Activated gamma-delta T cell treated with anti-CD3 and anti-CD28 coated beads, Interleukin-2, amount 50 U/mL, for 16 hours (primary cell): ENCODE results near the gene ACSM5.

Experiments used
- DNase-seq: peaks from one replicate; pipeline ENCODE4 v3.0.0-alpha.2; 2020; ENCODE audit warnings: low read depth

ACSM5 gene, protein sequence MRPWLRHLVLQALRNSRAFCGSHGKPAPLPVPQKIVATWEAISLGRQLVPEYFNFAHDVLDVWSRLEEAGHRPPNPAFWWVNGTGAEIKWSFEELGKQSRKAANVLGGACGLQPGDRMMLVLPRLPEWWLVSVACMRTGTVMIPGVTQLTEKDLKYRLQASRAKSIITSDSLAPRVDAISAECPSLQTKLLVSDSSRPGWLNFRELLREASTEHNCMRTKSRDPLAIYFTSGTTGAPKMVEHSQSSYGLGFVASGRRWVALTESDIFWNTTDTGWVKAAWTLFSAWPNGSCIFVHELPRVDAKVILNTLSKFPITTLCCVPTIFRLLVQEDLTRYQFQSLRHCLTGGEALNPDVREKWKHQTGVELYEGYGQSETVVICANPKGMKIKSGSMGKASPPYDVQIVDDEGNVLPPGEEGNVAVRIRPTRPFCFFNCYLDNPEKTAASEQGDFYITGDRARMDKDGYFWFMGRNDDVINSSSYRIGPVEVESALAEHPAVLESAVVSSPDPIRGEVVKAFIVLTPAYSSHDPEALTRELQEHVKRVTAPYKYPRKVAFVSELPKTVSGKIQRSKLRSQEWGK

DNA sequence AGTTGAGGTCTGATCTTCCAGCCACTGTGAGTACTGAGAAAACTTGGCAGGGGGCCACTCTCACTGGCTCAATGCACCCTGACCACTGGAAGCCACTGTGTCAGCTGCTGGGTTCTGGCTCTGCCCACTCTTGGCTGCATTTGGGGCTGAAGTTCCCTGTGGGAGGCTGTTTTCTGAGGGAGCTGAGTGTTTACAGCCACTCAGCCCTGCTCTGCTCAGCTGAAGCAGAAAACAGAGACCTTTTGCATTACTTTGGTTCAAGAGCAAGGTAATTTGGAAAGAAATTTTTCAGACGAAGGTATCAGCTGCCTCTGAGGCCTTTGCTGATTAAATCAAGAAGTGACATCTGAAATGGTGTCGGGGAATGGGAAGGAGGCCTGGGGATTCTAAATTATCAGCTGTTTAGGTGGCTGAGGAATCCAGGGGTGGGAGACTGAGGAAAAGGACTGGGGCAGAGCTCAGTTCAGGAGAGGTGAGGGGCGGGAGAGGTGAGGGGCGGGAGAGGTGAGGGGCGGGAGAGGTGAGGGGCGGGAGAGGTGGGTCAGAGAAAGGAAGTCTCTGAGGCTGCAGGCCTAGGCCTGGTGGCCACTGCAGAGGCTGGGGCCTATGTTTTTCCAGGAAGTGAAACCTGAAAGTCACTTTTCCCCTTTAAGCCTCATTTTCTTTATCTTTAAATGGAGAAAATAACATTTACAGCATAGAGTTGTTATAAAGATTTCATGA, at the start of gene ACSM5:
TSS of gene ACSM5 (plus strand) at position 137 of the 723 bp plus-strand sequence. CDS start 1,951 bp downstream, outside the sequence.
- DNase-seq, result no peak

DNA sequence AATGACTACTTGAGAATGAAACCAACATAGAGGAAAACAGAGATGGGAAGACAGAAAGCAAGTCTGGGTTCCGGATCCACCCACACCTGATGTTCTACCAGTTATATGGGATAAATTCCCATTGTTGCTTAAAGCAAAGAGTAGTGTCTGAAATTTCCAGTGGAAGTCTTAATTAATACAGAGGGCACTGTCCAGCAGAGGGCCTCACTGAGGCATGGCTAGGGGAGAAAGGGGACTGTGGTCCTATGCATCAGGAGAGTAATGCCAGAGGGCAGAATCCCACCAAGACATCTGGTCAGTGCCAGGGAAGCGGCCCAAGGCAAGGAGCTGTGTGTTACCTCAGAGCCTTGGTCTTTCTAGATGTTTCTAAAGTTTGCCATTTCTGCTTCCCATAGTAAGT, 49.3 kb upstream of the ACSM5 start:
- DNase-seq, result no peak

DNA sequence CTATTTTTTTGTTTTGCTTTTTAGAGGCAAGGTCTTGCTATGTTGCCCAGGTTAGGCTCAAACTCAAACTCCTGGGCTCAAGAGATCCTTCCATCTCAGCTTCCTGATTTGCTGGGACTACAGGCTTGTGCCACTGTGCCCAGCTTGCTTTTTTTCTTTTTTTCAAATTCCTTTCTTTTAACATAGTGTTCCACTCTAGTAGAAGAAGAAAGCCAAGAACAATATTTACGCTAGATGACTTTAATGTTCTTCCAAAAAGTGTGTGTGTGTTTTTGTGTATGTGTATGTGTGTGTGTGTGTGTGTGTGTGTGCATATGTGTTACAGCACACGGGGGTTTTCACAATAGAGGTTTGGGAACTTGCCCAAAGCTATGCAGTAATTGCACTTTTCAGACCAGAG, 46.1 kb upstream of the ACSM5 start:
- no peak for DNase-seq

- no peak for DNase-seq
Measured at GRCh38 chr16:20364051-20364450, 45.3 kb upstream of the ACSM5 start.

DNA sequence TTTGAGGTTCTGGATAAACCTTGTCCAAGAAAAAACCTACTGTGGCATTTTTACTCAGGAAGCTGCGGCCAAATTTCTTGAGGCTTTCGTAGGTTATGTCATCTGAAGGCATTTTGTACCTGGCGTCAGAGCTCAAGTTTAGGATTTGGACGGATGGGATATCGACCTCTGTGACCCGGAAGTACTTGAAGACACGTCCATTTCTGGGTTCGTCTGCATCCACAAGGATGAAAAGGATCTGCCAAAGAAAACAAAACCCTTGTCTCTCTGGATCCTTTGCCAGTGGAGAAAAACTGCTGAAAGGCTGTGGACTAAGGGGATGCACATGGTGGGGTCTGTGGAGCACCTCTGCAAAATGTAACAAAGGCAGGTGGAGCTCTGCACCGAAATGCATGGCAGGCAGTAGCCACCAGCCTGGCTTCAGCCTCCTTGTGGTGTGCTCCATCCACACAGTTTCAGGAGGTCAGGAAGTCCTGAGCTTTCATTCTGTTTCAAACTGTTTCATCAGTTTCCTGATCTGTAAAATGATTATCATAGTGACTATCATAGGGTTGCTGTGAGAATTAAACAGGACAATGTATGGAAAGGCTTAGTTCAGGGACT, 39.8 kb upstream of the ACSM5 start:
- DNase-seq, result no peak

GRCh38 chr16:20372701-20373100, 36.6 kb upstream of the ACSM5 start:
- no peak for DNase-seq

DNA sequence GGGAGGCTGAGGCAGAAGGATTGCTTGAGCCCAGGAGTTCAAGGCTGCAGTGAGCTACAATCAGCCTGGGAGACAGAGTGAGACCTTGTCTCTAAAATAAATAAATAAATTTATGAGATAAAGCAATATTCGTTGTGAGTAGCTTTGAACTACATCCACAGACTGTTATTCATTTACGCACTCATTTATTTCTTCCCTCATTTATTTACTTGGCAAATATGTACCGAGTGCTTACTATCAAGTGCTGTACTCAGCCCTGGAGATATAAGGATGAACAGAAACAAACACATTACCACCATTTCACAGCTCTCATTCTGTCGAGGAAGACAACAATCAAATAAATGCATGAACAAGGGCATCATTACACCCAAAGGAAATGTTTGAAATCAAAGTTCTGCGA, 32.2 kb upstream of the ACSM5 start:
- no peak for DNase-seq

GRCh38 chr16:20380782-20381181, 28.6 kb upstream of the ACSM5 start:
- no peak for DNase-seq

GRCh38 chr16:20382202-20382948, 27.0 kb upstream of the ACSM5 start:
- DNase-seq, result no peak

GRCh38 chr16:20383106-20384029, 26.0 kb upstream of the ACSM5 start:
- no peak for DNase-seq

GRCh38 chr16:20385844-20386832, 23.2 kb upstream of the ACSM5 start:
- DNase-seq, result peak; percentile 6

GRCh38 chr16:20387978-20388377, 21.4 kb upstream of the ACSM5 start:
- DNase-seq, result no peak

GRCh38 chr16:20388854-20389253, 20.5 kb upstream of the ACSM5 start:
- DNase-seq, result no peak

GRCh38 chr16:20391045-20391444, 18.3 kb upstream of the ACSM5 start:
- DNase-seq, result no peak

DNA sequence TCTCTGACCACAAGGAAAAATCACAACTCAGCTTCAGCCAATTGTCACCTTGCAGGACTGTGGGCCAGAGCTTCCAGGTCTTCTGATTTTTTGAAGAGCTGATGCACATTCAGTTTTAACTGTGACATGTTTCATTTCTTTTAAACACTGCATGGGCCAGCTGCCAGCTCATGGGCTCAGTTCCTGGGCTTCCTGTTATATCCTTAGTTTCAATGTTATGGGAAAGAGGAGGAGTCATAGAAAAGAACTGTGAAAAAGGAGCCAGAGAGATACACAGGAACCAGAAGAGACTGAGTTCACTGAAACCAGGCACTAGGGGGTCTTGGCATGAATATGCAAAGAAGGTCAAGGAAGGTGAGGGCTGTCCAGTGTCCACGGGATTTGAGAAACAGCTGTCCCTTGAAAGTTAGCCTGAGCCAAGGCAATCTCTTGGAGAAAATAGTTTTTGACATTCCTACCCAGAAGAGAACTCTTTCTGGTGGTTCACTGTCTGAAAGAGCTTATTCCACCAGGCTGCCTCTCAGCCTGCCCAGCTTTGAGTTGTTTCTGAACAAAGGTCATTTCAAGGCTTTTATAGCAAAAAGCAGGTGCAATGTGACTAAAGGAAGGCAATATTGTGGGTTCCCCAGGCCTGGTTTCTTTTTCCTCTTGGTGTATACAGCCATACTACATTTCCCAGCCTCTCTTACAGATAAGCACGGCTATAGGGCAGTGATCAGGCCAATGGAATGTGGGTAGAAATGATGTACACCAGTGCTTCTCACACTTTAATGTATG, 15.3 kb upstream of the ACSM5 start:
- no peak for DNase-seq

DNA sequence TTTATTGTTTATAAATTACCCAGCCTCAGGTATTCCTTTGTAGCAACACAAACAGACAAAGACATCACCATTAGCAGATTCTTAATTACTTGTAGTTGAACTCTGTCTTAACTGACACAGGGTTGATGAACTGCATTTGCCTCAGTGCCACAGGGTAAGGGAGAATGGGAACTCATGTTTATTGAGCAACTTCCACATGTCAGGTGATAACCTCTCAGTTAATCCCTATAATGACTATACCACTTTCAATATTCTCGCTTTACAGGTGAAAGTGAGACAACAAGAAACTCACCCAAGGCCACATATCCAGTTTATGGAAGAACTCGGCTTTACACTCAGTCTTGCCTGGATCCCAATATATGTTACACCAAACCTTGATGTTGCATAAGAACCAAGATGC, 13.4 kb upstream of the ACSM5 start:
- DNase-seq, result no peak

DNA sequence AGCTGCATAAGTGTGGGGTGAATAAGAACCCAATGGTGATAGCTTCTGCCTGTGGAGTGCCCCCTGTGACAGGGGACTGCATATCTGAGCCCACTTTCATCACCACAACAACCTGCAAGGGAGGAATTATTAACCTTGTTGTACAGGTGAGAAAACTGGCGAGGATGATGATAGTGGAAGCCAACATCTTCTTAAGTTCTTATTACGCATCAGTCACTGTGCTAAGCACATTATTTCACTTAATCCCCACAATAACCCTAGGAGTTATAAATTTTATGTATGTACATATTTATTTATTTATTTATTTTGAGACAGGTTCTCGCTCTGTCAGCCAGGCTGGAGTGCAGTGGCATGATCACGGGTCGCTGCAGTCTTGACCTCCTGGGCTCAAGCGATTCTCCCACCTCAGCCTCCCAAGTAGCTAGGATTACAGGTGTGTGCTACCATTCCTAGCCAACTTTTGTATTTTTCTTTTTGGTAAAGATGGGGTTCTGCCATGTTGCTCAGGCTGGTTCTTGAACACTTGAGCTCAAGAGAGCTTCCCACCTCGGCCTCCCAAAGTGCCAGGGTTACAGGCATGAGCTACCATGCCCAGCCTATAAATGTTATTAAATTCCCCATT, 12.4 kb upstream of the ACSM5 start:
- DNase-seq, result no peak

DNA sequence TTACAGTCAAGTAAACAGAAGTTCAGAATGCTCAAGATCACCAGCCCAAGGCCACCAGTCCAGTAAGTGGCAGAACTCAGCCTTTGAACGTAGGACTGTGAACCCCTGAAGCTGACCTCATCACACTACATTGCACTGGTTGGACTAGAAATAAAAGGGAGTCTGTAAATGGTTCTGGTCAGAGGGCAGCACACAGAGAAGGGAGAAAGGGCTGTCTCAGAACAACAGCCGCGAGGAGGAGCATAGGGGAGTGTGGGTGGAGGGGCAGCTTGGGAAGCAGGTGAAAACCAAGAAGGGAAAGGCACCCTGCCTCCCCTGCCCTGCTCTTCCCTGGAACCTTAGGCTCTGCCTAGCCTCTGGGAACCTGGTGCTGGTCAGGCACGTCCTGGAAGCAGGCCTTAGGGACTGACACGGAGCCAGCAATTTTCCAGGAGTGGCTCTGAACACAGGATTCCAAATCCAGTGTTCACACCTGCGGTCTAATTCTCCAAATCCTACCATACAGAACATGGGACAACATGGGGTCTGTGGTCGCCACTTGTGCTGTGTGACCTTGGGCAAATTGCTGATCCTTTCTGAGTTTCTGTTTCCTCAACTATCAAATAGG, 11.8 kb upstream of the ACSM5 start:
- DNase-seq, result no peak
